ENCODE measurements around the gene DHRS2. TPM values are rescaled to one million over a fixed set of nuclear protein-coding genes. Genes with fewer than 3 reads are reported as not detected.

Gene DHRS2
- total RNA-seq, 1 donor from 2014 or later, result not detected

GRCh38 chr14:23645812-23646647 is 9.9 kb downstream of the DHRS2 start:
- no peak overlapping the region for H3K27ac Mint-ChIP-seq
- H3K27me3 Mint-ChIP-seq, result peaks cover 2% of the 10 kb centered on the region
- H3K4me3 Mint-ChIP-seq, result no peak overlapping the region
- CTCF ChIA-PET, result interaction anchor here (1.2 kb wide), 1 partner anchor 15 kb away, joined by 3 read pairs; no protein-coding TSS in a partner anchor
- H3K36me3 Mint-ChIP-seq (ENCODE audit: low read depth), result no peaks in the 10 kb centered on the region
- no peak for TF ChIP-seq CTCF (IDR thresholded peaks at IDR 0.05)
- DNase-seq (no peak), ATAC-seq (ENCODE audit: low read depth) (no peak)
- H3K4me1 Mint-ChIP-seq, result no peaks in the 10 kb centered on the region
- intact Hi-C loops (cut with micrococcal nuclease), result no loop called here
- POLR2A ChIA-PET, result no interaction called here
- H3K9me3 Mint-ChIP-seq, result no peaks in the 10 kb centered on the region

GRCh38 chr14:23646648-23647549 is 10.7 kb downstream of the DHRS2 start:
- Mint-ChIP-seq H3K9me3 (no peaks in the 10 kb centered on the region), H3K4me1 (no peaks in the 10 kb centered on the region), H3K36me3 (ENCODE audit: low read depth) (no peaks in the 10 kb centered on the region), H3K27ac (no peak overlapping the region), H3K4me3 (no peak overlapping the region), H3K27me3 (peaks cover 2% of the 10 kb centered on the region)
- ATAC-seq (ENCODE audit: low read depth) (no peak), DNase-seq (no peak)
- no peak for TF ChIP-seq CTCF (IDR thresholded peaks at IDR 0.05)
- intact Hi-C loops (cut with micrococcal nuclease), result no loop called here
- ChIA-PET CTCF (no interaction called here), POLR2A (no interaction called here)

GRCh38 chr14:23647619-23648018 is 11.5 kb downstream of the DHRS2 start:
- ATAC-seq (ENCODE audit: low read depth), result no peak
- no peak for DNase-seq
- H3K4me1 Mint-ChIP-seq, result no peaks in the 10 kb centered on the region
- H3K9me3 Mint-ChIP-seq, result no peaks in the 10 kb centered on the region
- TF ChIP-seq CTCF (IDR thresholded peaks at IDR 0.05), result no peak
- peaks cover 2% of the 10 kb centered on the region for H3K27me3 Mint-ChIP-seq
- CTCF ChIA-PET, result no interaction called here
- no peak overlapping the region for H3K27ac Mint-ChIP-seq
- intact Hi-C loops (cut with micrococcal nuclease), result no loop called here
- H3K36me3 Mint-ChIP-seq (ENCODE audit: low read depth), result no peaks in the 10 kb centered on the region
- no peak overlapping the region for H3K4me3 Mint-ChIP-seq
- POLR2A ChIA-PET, result no interaction called here

- Mint-ChIP-seq H3K4me1 (no peaks in the 10 kb centered on the region), H3K4me3 (no peak overlapping the region), H3K36me3 (ENCODE audit: low read depth) (no peaks in the 10 kb centered on the region), H3K9me3 (no peaks in the 10 kb centered on the region), H3K27ac (no peak overlapping the region), H3K27me3 (peaks cover 2% of the 10 kb centered on the region)
- ATAC-seq (ENCODE audit: low read depth) (no peak), DNase-seq (no peak)
- TF ChIP-seq CTCF (IDR thresholded peaks at IDR 0.05), result no peak
- intact Hi-C loops (cut with micrococcal nuclease), result no loop called here
- CTCF ChIA-PET, result no interaction called here
- POLR2A ChIA-PET, result no interaction called here
These were observed 12.7 kb downstream of the DHRS2 start for GRCh38 chr14:23648764-23649460.
